ENCODE results near the gene RCSD1. TPM values are rescaled to one million over a fixed set of nuclear protein-coding genes. Genes with fewer than 3 reads are reported as not detected.

The RCSD1 gene
- total RNA-seq, 1 donor from 2014 or later: 0.98 TPM

DNA sequence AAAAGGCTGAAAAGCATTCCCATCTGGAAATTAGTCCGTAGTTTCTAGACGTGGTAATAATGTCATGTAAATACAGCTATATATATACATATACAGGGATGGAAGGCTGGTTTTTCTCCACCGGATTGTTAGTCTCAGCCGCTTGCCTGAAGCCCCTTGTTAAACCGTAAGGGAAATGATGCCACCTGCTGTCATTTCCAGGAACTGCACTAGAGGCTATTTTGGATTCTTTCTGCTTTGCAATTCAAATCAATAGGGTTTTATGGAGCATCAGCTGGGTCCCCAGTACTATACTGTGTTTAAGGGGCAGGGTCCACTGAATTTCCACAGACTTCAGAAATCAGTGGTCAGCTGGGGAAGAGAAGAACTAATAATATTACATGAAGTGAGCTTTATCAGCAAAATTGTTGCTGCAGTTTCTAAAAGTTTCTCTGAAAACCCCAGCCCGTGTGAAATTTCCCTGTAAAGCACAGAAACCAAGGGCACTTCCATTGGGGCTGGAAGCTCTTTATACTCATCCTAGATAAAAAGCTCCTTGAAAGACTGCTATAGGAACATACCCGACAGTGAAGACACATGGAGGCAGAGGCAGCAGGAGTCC lies 58.0 kb downstream of the RCSD1 start:
- H3K4me3 Mint-ChIP-seq (ENCODE audit: unreplicated experiment): no peak overlapping the region
- no peak for FAIRE-seq
- no peak overlapping the region for H3K4me2 ChIP-seq (ENCODE audit: low read length)

DNA sequence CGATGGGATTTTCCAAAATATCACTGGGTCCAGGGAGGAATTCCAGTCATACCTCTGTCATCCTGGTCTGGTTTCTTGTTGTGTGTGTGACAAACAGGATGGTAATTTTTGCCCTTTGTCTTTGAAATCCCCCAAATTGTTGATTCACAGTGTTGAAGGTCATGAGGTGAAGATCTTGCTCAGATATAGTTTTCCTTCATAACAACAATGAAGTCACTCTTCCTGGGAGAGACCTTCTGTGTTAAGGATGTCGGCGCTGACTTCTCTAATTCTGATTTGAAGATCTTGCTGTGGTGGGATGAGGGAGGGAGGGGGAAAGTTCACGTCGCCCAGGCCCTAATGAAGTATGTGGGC lies 59.5 kb downstream of the RCSD1 start:
- Histone ChIP-seq H3K4me3 (ENCODE audit: insufficient read depth, low read depth, low read length) (no peak overlapping the region), H2AFZ (ENCODE audit: low read depth, low read length) (no peak overlapping the region), H3K27ac (ENCODE audit: low read depth, low read length) (no peak overlapping the region), H3K9ac (ENCODE audit: low read length) (no peak overlapping the region), H3K9me3 (ENCODE audit: insufficient read depth, low read depth, low read length) (no peaks in the 10 kb centered on the region), H3K27me3 (ENCODE audit: insufficient read depth, low read length) (peaks cover 7% of the 10 kb centered on the region), H3K79me2 (ENCODE audit: insufficient read depth, low read length) (no peaks in the 10 kb centered on the region), H3K4me2 (ENCODE audit: low read length) (no peak overlapping the region), H3K36me3 (ENCODE audit: insufficient read depth, low read length) (no peaks in the 10 kb centered on the region), H3K4me1 (ENCODE audit: insufficient read depth, low read length) (peaks cover 8% of the 10 kb centered on the region), H4K20me1 (ENCODE audit: insufficient read depth, low read length) (no peaks in the 10 kb centered on the region)
- H3K4me3 Mint-ChIP-seq (ENCODE audit: unreplicated experiment): no peak overlapping the region
- H3K36me3 Mint-ChIP-seq (ENCODE audit: low read depth, unreplicated experiment): no peaks in the 10 kb centered on the region
- peaks cover 19% of the 10 kb centered on the region for H3K27me3 Mint-ChIP-seq (ENCODE audit: low read depth, unreplicated experiment)
- no peak for TF ChIP-seq EZH2 (IDR thresholded peaks at IDR 0.05; ENCODE audit: insufficient read depth, low read length)
- TF ChIP-seq, protein P1, sequence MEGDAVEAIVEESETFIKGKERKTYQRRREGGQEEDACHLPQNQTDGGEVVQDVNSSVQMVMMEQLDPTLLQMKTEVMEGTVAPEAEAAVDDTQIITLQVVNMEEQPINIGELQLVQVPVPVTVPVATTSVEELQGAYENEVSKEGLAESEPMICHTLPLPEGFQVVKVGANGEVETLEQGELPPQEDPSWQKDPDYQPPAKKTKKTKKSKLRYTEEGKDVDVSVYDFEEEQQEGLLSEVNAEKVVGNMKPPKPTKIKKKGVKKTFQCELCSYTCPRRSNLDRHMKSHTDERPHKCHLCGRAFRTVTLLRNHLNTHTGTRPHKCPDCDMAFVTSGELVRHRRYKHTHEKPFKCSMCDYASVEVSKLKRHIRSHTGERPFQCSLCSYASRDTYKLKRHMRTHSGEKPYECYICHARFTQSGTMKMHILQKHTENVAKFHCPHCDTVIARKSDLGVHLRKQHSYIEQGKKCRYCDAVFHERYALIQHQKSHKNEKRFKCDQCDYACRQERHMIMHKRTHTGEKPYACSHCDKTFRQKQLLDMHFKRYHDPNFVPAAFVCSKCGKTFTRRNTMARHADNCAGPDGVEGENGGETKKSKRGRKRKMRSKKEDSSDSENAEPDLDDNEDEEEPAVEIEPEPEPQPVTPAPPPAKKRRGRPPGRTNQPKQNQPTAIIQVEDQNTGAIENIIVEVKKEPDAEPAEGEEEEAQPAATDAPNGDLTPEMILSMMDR (IDR thresholded peaks at IDR 0.05; ENCODE audit: insufficient read depth, low read depth, low read length): no peak
- DNase-seq (ENCODE audit: low read depth) (no peak), FAIRE-seq (no peak)
- H3K27ac Mint-ChIP-seq (ENCODE audit: unreplicated experiment): no peak overlapping the region
- no peaks in the 10 kb centered on the region for H3K9me3 Mint-ChIP-seq (ENCODE audit: unreplicated experiment)
- H3K4me1 Mint-ChIP-seq (ENCODE audit: low read depth, unreplicated experiment): peaks cover 13% of the 10 kb centered on the region

More for the DNA sequence above, 58.0 kb downstream of the RCSD1 start:
- Histone ChIP-seq H3K9me3 (ENCODE audit: insufficient read depth, low read depth, low read length) (no peaks in the 10 kb centered on the region), H2AFZ (ENCODE audit: low read depth, low read length) (no peak overlapping the region), H3K4me3 (ENCODE audit: insufficient read depth, low read depth, low read length) (no peak overlapping the region), H3K79me2 (ENCODE audit: insufficient read depth, low read length) (no peaks in the 10 kb centered on the region), H3K27ac (ENCODE audit: low read depth, low read length) (no peak overlapping the region), H3K27me3 (ENCODE audit: insufficient read depth, low read length) (peaks cover 7% of the 10 kb centered on the region), H3K36me3 (ENCODE audit: insufficient read depth, low read length) (no peaks in the 10 kb centered on the region), H3K9ac (ENCODE audit: low read length) (no peak overlapping the region), H4K20me1 (ENCODE audit: insufficient read depth, low read length) (no peaks in the 10 kb centered on the region), H3K4me1 (ENCODE audit: insufficient read depth, low read length) (peaks cover 13% of the 10 kb centered on the region)
- TF ChIP-seq EZH2 (IDR thresholded peaks at IDR 0.05; ENCODE audit: insufficient read depth, low read length): no peak
- TF ChIP-seq, protein P1 (IDR thresholded peaks at IDR 0.05; ENCODE audit: insufficient read depth, low read depth, low read length): peak; percentile 97
- H3K9me3 Mint-ChIP-seq (ENCODE audit: unreplicated experiment): no peaks in the 10 kb centered on the region
- peak; percentile 42 for DNase-seq (ENCODE audit: low read depth)
- peaks cover 13% of the 10 kb centered on the region for H3K27me3 Mint-ChIP-seq (ENCODE audit: low read depth, unreplicated experiment)
- no peaks in the 10 kb centered on the region for H3K36me3 Mint-ChIP-seq (ENCODE audit: low read depth, unreplicated experiment)
- no peak overlapping the region for H3K27ac Mint-ChIP-seq (ENCODE audit: unreplicated experiment)
- peaks cover 25% of the 10 kb centered on the region for H3K4me1 Mint-ChIP-seq (ENCODE audit: low read depth, unreplicated experiment)

DNA sequence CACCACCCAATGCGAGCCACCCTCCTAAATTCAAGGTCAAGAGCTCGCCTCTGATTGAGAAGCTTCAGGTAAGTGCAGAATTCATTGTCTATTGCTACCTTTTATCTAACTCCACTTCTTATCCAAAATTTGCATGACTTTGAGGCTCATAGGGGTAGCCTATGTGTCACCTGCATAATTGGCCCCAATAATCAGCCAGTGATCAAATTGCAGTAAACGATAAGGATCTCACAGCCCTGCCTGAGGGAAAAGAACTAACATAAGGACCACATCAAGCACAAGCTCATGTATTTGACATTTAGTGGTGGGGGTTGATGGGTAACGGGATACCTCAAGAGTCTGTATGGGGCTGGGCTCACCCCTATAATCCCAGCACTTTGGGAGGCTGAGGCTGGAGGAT lies 60.0 kb downstream of the RCSD1 start:
- FAIRE-seq (no peak), DNase-seq (ENCODE audit: low read depth) (no peak)
- Histone ChIP-seq H2AFZ (ENCODE audit: low read depth, low read length) (no peak overlapping the region), H3K27ac (ENCODE audit: low read depth, low read length) (no peak overlapping the region), H3K4me2 (ENCODE audit: low read length) (no peak overlapping the region), H3K9ac (ENCODE audit: low read length) (no peak overlapping the region), H3K36me3 (ENCODE audit: insufficient read depth, low read length) (no peaks in the 10 kb centered on the region), H3K27me3 (ENCODE audit: insufficient read depth, low read length) (peaks cover 7% of the 10 kb centered on the region), H3K4me1 (ENCODE audit: insufficient read depth, low read length) (peaks cover 8% of the 10 kb centered on the region), H3K9me3 (ENCODE audit: insufficient read depth, low read depth, low read length) (no peaks in the 10 kb centered on the region), H3K79me2 (ENCODE audit: insufficient read depth, low read length) (no peaks in the 10 kb centered on the region), H4K20me1 (ENCODE audit: insufficient read depth, low read length) (no peaks in the 10 kb centered on the region), H3K4me3 (ENCODE audit: insufficient read depth, low read depth, low read length) (no peak overlapping the region)
- Mint-ChIP-seq H3K4me1 (ENCODE audit: low read depth, unreplicated experiment) (peaks cover 13% of the 10 kb centered on the region), H3K9me3 (ENCODE audit: unreplicated experiment) (no peaks in the 10 kb centered on the region), H3K4me3 (ENCODE audit: unreplicated experiment) (no peak overlapping the region), H3K27me3 (ENCODE audit: low read depth, unreplicated experiment) (peaks cover 19% of the 10 kb centered on the region), H3K36me3 (ENCODE audit: low read depth, unreplicated experiment) (no peaks in the 10 kb centered on the region), H3K27ac (ENCODE audit: unreplicated experiment) (no peak overlapping the region)
- TF ChIP-seq, protein P1 (IDR thresholded peaks at IDR 0.05; ENCODE audit: insufficient read depth, low read depth, low read length): no peak
- no peak for TF ChIP-seq EZH2 (IDR thresholded peaks at IDR 0.05; ENCODE audit: insufficient read depth, low read length)

Data from astrocyte (in vitro differentiated cells and primary cell).